ENCODE results near the gene EFNA4.

EFNA4 gene

DNA sequence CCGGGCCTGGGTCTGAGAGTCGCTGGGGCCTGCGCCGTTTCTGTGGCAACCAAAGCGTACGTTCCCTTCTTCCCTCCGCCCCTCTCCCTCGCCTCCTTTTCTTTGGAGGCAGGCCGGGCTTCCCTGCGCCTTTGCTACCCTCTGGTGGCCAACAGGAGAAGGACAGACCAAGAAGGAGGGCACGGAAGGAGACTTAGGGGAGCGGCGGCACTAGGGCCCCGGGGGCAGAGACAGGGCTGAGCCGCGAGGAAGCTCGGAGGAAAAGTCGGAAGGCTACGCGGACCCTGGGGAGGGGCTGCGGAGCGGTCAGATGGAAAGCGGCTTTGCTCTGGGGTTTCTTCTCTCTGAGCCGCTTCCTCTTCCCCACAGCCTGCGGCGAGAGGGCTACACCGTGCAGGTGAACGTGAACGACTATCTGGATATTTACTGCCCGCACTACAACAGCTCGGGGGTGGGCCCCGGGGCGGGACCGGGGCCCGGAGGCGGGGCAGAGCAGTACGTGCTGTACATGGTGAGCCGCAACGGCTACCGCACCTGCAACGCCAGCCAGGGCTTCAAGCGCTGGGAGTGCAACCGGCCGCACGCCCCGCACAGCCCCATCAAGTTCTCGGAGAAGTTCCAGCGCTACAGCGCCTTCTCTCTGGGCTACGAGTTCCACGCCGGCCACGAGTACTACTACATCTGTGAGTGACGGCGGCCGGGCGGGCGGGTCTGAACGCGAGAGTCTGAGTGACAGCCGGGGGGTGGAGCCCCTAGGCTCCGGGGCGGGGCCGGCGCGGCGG, 21.4 kb downstream of the EFNA4 start:
- ChIA-PET POLR2A (interaction anchor here (0.7 to 1.8 kb wide), 5 partner anchors 44 to 124 kb away, joined by 3 to 6 read pairs (median 5); partner anchors contain the start of genes KRTCAP2 and PYGO2), CTCF (interaction anchor here (0.5 to 5.5 kb wide), 69 partner anchors 10 to 759 kb away, joined by 3 to 212 read pairs (median 5); partner anchors contain the start of genes ADAM15, ATP8B2, CKS1B and DPM3)
- TF ChIP-seq, protein P1, sequence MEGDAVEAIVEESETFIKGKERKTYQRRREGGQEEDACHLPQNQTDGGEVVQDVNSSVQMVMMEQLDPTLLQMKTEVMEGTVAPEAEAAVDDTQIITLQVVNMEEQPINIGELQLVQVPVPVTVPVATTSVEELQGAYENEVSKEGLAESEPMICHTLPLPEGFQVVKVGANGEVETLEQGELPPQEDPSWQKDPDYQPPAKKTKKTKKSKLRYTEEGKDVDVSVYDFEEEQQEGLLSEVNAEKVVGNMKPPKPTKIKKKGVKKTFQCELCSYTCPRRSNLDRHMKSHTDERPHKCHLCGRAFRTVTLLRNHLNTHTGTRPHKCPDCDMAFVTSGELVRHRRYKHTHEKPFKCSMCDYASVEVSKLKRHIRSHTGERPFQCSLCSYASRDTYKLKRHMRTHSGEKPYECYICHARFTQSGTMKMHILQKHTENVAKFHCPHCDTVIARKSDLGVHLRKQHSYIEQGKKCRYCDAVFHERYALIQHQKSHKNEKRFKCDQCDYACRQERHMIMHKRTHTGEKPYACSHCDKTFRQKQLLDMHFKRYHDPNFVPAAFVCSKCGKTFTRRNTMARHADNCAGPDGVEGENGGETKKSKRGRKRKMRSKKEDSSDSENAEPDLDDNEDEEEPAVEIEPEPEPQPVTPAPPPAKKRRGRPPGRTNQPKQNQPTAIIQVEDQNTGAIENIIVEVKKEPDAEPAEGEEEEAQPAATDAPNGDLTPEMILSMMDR (IDR thresholded peaks at IDR 0.05; ENCODE audit: insufficient read depth, low read length, missing control alignments) = peak; percentile 97
- H3K4me3 ChIP-seq (ENCODE audit: low read depth, low read length) = peak overlapping the region; percentile 89
- peak; percentile 41 for DNase-seq (ENCODE audit: low read depth, low spot score)

DNA sequence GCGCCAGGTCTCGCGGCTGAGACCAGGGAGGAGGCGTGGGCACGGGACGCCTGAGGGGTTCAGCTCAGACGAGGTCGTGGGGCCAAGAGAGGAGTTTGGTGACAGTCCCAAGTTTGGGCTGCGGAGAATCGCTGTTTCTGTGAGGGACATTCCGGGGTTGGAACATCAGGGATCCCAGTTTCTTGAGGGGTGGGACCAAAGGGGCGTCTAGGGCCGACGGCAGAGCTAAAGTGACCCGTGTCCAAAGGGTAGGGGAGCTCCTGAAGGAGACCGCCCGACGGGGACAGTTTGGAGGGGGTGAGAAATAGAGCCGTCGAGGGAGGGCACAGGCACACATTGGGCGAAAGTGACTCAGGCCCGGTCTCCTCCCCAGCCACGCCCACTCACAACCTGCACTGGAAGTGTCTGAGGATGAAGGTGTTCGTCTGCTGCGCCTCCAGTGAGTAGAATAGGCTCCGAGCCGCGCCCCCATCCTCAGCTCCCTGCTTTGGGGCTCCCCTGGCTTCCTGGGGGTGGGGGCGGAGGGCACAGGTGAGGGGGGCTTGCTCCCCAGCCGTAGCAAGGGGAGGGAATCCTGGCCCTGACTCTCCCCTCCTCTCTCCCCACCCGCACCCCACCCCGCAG, 22.1 kb downstream of the EFNA4 start:
- ChIA-PET POLR2A (interaction anchor here (0.7 to 1.8 kb wide), 3 partner anchors 45 to 87 kb away, joined by 4 to 6 read pairs (median 5); partner anchors contain the start of gene KRTCAP2), CTCF (interaction anchor here (0.6 to 5.5 kb wide), 63 partner anchors 10 to 760 kb away, joined by 3 to 212 read pairs (median 5); partner anchors contain the start of genes ADAM15, ATP8B2, CKS1B and DPM3)
- DNase-seq (ENCODE audit: low read depth, low spot score) = no peak
- TF ChIP-seq, protein P1 (IDR thresholded peaks at IDR 0.05; ENCODE audit: insufficient read depth, low read length, missing control alignments) = no peak
- peak overlapping the region; percentile 89 for H3K4me3 ChIP-seq (ENCODE audit: low read depth, low read length)

DNA sequence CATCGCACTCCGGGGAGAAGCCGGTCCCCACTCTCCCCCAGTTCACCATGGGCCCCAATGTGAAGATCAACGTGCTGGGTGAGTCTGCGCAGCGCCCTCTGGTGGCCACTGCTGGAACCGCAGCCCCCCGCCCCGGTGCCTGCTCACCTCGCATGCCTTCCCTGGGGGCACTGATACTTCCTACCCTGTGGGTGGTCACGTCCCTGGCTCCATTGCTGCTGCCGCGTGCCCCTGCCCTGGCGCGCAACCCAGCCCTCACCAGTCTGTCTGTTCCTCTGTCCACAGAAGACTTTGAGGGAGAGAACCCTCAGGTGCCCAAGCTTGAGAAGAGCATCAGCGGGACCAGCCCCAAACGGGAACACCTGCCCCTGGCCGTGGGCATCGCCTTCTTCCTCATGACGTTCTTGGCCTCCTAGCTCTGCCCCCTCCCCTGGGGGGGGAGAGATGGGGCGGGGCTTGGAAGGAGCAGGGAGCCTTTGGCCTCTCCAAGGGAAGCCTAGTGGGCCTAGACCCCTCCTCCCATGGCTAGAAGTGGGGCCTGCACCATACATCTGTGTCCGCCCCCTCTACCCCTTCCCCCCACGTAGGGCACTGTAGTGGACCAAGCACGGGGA, 22.7 kb downstream of the EFNA4 start:
- ChIA-PET POLR2A (interaction anchor here (1.8 kb wide), 1 partner anchor 87 kb away, joined by 5 read pairs; the partner anchor contains the start of gene KRTCAP2), CTCF (interaction anchor here (0.6 to 5.5 kb wide), 29 partner anchors 10 to 606 kb away, joined by 3 to 212 read pairs (median 7); partner anchors contain the start of genes EFNA4, KRTCAP2, SHC1 and SLC50A1)
- H3K4me3 ChIP-seq (ENCODE audit: low read depth, low read length) = peak overlapping the region; percentile 89
- TF ChIP-seq, protein P1 (IDR thresholded peaks at IDR 0.05; ENCODE audit: insufficient read depth, low read length, missing control alignments) = peak; percentile 97
- no peak for DNase-seq (ENCODE audit: low read depth, low spot score)

DNA sequence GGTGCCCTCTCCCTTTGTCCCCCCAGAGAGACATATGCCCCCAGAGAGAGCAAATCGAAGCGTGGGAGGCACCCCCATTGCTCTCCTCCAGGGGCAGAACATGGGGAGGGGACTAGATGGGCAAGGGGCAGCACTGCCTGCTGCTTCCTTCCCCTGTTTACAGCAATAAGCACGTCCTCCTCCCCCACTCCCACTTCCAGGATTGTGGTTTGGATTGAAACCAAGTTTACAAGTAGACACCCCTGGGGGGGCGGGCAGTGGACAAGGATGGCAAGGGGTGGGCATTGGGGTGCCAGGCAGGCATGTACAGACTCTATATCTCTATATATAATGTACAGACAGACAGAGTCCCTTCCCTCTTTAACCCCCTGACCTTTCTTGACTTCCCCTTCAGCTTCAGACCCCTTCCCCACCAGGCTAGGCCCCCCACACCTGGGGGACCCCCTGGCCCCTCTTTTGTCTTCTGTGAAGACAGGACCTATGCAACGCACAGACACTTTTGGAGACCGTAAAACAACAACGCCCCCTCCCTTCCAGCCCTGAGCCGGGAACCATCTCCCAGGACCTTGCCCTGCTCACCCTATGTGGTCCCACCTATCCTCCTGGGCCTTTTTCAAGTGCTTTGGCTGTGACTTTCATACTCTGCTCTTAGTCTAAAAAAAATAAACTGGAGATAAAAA, 23.5 kb downstream of the EFNA4 start:
- POLR2A ChIA-PET = no interaction called here
- no peak overlapping the region for H3K4me3 ChIP-seq (ENCODE audit: low read depth, low read length)
- DNase-seq (ENCODE audit: low read depth, low spot score) = no peak
- CTCF ChIA-PET = interaction anchor here (0.6 to 5.5 kb wide), 13 partner anchors 9 to 527 kb away, joined by 3 to 212 read pairs (median 15); partner anchors contain the start of genes EFNA4, KRTCAP2 and SLC50A1
- TF ChIP-seq, protein P1 (IDR thresholded peaks at IDR 0.05; ENCODE audit: insufficient read depth, low read length, missing control alignments) = no peak

DNA sequence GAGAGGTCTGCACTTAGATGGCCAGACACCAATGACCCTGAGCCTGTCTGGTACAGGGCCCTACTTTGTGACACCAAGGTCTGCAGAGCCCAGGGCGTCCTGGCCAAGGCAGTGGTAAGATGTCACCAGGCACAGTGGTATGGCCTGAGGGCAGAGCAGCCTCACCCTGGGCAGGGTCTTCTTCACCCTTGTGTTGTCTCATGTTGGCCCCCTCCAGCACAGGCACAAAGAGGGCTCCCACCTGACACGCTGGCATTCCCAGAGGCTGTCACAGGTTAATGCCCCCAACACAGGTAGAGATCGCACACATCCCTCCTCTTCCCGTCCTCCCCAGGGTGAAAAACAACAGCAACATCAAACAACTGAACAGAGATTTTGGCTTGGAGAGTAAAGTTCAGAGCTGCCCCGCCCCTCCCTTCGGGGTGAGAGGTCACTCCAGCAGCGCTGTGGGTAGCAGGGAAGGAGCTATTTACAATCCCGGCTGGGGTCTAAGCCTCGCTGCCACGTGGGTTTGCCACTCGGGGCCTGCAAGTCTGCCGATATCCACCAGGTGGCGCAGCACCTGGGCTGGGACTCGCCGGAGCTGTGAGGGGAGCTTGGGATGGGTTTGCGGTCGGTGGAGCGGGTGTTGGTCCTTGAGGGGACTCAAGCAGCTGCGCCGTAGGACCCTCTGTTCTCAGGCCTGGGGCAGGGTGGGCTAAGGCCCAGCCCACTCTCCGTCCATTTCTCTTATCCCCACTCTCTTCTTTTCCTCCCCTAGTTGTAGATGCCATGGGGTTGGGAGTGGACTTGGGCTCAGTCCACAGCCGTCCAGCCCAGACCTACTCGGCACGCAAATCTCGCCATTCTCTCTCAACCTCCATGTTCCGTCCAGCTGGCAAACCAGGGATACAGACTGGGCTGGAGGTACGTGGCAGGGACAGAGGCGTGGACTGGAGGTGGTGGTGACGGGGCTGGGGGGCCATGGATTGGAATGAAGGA, 27.8 kb downstream of the EFNA4 start:
- CTCF ChIA-PET = interaction anchor here (0.6 to 6.8 kb wide), 55 partner anchors 8 to 610 kb away, joined by 3 to 457 read pairs (median 5); partner anchors contain the start of genes ADAM15, DPM3, EFNA1 and EFNA3
- no peak for DNase-seq (ENCODE audit: low read depth, low spot score)
- H3K4me3 ChIP-seq (ENCODE audit: low read depth, low read length) = no peak overlapping the region
- POLR2A ChIA-PET = interaction anchor here (1.5 kb wide), 1 partner anchor 77 kb away, joined by 6 read pairs; no protein-coding TSS in a partner anchor
- TF ChIP-seq, protein P1 (IDR thresholded peaks at IDR 0.05; ENCODE audit: insufficient read depth, low read length, missing control alignments) = peak; percentile 95

All from AG04449 (cell line).